IPS-18c (cell line): ENCODE results near the gene HSD17B3.
"Not testable (repeated sequence)": the region's sequence is repeated elsewhere in the genome, so short reads cannot be mapped to it uniquely, and the experiment has no call there.

Experiments used
- H3K4me3 ChIP-seq: 2 replicates; pipeline ENCODE4 v1.7.0; 2013; ENCODE audit warnings: low read depth, mild to moderate bottlenecking, low read length, moderate library complexity; ENCODE audit not compliant: insufficient read depth
- H3K9me3 ChIP-seq: one replicate; pipeline ENCODE4 v1.6.1; 2013; ENCODE audit warnings: mild to moderate bottlenecking, low read length, moderate library complexity; ENCODE audit not compliant: control insufficient read depth, insufficient read depth

Gene HSD17B3

DNA sequence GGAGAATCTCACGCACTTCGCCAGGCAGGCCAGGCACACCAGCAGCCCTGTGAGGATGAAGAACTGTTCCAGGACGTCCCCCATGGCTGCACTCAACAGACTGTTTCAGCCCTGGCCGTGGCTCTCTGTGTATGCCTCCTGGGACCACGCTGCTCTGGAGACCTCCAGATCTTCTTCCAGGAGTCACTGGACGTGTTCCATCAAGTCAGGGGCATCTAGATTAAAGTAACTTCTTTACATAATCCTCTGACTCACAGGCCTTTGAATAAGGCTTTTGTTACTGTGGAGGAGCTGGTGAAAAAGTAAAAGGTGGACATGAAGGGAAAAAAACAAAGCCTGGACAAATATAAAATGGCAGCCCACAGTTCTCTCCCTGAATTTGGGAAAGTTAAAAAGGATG is at the start of gene HSD17B3:
Gene HSD17B3 (minus strand): TSS at position 156 of the 400 bp plus-strand sequence. CDS start 72 bp downstream, at position 84.
- Histone ChIP-seq H3K9me3 (no peaks in the 10 kb centered on the region), H3K4me3 (no peak within 1 kb of the TSS)

DNA sequence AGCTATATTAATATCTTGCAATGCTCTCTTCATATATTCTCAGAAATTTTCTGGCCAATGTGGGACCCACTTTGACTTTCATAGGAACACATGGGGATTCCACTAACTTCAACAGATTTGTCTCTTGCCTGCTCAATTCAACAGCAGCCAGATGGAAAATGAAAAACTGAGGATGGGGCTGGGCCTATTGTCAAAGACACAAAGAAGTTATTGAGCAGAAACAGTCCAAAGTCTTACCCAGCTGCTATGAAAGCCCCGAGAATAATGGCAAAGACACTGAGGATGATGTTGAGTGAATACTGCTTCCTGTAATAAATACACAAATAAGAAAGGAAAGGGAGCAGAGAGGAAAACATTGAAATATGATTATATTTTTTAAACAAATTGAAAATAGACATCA is 48.9 kb upstream of the HSD17B3 start:
- no peak overlapping the region for H3K4me3 ChIP-seq

DNA sequence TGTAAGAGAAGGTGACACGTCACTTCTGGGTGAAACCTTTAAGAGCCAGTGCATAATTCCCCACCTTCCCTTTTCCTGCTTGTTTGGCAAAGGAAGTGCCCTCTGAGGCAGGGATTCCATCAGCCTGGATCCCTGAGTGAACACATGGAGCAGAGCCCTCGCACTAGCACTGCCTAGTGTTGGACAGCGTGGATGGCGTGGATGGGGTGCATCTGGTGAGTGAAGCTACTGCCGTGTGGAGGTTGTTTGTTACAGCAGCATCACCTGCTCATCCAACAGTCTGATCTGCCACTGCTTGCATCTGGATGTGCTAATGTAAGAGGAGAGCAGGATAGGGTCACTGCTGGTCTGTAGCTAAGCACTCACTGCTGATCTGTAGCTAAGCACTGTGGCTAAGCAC is 46.3 kb upstream of the HSD17B3 start:
- Histone ChIP-seq H3K4me3 (no peak overlapping the region; the same call in 1 of the 2 replicates), H3K9me3 (peaks cover 4% of the 10 kb centered on the region)

More for the DNA sequence above, 48.9 kb upstream of the HSD17B3 start:
- peaks cover 4% of the 10 kb centered on the region for H3K9me3 ChIP-seq

DNA sequence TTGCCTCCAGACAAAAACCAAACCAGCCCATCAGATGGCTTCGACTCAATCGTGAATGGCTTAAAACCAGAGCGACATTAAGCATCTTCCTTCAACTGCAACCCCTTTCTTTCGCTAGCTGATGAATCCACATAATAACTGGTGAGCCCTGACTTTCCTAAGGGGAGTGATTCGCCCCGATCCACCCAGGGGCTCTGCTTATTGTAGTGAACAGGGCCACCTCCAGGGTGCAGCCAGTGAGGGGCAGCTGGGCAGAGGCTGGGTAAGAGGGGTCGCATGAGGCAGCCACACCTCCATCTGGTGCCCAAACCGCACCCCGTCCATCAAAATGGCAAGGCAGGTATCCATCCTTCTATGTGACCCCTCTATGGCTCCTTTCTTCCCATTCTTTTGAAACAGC is 43.6 kb upstream of the HSD17B3 start:
- H3K4me3 ChIP-seq = no peak overlapping the region
- peaks cover 4% of the 10 kb centered on the region for H3K9me3 ChIP-seq

DNA sequence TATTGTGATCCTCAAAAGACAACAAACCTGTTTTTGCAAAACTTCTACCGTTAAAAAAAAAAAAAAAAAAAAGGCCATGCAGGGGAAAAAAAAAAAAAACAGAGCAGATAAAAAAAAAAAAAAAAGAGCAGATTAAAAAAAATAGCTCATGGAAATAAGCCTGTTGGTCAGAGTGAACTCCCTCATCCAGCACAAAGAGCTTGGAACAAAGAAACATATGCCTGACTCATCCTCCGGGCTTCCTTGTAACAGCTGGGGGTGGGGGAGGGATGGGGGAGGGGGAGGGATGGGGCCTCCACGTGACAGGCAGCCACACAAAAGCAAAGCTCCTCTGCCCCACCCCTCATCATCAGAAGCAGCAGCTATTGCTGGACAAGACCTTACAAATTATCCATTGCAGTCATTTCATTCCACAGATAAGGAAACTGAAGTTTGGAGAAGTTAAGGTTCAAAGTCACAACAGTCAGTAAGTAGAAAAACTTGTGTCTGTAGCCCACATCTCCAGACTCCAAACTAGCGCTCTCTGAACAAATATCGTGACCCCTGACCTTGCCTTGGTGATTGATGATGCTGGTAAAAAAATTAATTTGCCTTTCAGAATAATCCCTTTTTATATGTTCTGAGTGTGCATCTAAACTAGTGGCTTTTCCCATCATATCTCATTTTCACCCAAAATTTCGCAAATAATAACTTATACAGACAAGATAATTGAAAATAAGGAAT is 42.6 kb upstream of the HSD17B3 start:
- peaks cover 4% of the 10 kb centered on the region for H3K9me3 ChIP-seq
- no peak overlapping the region for H3K4me3 ChIP-seq

DNA sequence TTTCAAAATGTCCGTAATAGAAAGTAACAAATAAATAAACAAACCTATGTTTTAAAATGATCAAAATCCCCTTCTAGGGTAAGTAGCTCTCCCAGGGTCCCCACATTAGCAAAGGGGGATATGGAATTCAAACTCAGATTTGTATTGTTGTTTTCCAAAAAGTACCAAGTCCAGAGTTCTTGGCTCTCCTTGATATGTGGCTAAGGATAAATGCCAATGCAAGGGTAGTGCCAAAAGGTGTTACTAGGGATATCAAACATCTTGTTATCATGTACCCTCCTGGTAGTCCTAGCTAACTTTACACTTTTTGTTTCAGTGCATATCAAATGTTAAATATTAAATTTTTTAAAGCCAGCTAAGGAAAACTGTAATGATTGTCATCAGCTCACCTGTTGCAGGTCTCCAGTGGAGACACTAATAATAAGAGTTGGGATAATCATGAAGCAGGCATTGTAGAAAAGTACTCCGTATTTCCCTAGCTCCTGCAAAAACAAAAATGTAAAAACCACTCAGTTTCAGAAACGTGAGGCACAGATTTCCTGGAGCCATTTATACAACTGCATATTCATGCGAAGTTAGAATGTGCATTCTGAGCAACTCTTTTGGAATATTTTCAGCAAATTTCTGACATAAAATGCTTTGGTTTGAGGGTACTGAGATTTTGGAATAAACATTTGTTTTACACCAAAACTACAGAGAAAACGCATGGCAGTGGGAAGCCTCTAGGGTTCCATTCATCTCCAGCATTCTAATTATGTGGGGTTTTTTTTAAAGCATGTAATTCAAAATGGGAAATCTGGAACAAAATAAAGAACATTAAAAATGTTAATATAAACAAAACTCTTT is 41.8 kb upstream of the HSD17B3 start:
- H3K9me3 ChIP-seq = peaks cover 4% of the 10 kb centered on the region
- no peak overlapping the region for H3K4me3 ChIP-seq

DNA sequence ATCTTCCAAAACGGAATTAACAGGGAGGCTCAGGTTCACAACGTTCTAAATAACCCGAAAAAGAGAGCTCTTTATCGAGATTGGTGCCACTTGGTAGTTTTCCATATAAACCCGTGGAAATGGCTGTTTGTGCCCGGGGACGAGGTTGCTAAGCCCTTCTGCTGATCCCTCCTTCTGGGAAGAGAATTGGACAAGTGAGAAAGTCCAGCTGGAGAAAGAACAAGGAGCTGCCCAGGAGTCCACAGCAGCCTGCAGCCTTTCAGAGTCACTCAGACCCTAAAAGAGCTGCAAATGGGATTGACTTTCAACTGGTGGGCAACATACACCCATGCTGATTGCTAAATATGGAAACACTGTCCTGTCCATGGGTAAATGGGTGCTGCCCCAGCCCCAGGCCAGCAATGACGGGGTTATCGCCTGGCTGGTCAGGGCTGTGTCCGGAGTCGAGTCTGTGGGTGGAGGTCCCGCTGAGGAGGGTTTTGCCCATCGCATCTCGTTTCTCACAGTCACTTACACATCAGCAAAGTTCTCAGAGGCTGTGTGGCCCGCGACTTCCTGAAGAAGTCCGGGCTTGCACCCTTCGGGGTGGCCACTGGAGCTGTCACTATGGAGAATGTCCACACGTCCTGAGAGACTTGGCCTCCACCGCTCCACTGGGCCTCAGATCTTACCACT is 40.7 kb upstream of the HSD17B3 start:
- Histone ChIP-seq H3K9me3 (no peaks in the 10 kb centered on the region), H3K4me3 (no peak overlapping the region)

DNA sequence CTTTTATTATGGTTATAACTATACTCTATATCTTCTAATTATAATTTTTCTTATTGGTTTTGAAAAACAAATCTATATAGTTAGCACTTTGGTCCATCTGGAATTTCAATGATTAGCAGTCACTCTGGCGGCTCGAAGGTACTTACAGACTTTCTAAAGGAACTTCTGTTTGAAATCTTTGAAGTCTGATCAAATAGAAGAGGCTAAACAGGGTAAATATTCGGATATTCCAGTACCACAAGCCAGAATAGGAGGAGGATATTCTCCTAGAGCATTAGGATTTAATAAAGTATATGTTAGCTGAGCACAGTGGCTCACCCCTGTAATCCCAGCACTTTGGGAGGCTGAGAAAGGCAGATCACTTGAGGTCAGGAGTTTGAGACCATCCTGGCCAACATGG is 38.7 kb upstream of the HSD17B3 start:
- H3K9me3 ChIP-seq = no peaks in the 10 kb centered on the region

DNA sequence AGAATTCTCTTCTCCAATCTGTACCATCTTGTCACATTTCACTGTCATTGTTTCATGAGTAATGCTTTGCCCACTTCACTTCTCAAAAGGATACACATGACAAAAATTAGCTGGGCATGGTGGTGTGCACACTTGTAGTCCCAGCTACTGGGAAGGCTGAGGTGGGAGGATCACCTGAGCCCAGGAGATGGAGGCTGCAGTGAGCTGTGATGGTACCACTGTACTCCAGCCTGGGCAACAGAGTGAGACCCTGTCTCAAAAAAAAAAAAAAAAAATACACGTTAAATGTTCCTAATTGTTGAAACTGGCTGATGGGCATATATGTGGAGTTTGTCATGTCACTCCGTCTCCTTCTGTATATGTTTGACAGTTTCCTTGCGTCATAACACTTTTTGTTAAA is 36.3 kb upstream of the HSD17B3 start:
- no peak overlapping the region for H3K4me3 ChIP-seq
- H3K9me3 ChIP-seq = no peaks in the 10 kb centered on the region

More for the DNA sequence above, 38.7 kb upstream of the HSD17B3 start:
- no peak overlapping the region for H3K4me3 ChIP-seq

DNA sequence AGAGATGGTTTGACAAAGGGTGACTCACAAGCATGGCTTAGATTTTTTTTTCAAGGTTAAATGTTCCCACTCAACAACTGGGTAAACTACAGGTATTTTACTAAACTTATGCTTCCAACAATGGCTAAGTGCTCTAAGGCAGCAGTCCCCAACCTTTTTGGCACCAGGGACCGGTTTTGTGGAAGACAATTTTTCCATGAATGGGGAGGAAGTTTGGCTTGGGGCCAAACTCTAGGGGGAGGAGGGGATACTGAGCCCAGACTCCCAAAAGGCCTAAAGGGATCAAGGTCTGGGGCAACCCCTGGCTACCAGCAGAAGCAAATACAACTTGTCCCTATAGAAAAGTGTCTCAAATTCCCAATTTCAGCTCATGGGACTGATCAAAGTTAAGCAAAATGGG is 32.0 kb upstream of the HSD17B3 start:
- Histone ChIP-seq H3K4me3 (no peak overlapping the region), H3K9me3 (no peaks in the 10 kb centered on the region)

DNA sequence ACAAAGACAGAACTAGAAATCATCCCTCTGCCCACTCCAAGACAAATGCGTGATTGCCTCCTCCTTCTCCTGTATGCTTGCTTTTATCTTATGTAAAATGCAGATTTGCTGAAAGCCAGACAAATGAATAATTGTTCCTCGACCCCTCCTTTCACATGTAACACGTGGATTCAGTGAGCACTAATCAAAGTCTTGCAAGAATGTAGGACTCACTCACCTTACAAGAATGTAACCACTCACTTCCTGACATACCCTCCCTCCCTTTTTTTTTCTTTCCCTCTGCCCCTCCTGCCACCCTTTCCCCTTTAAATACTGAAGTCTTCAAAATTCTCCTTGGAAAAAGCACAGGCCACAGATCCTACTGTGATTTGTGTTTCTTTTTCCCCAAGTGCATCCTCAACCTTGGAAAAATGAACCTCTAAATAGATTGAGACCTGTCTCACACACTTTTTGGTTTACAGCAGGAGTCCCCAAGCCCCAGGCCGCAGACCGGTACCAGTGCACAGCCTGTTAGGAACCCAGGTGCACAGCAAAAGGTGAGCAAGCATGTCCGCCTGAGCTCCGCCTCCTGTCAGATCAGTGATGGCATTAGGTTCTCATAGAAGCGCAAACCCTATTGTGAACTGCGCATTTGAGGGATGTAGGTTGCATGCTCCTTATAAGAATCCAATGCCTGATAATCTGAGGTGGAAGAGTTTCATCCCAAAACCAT is 29.4 kb upstream of the HSD17B3 start:
- Histone ChIP-seq H3K4me3 (no peak overlapping the region), H3K9me3 (no peaks in the 10 kb centered on the region)

DNA sequence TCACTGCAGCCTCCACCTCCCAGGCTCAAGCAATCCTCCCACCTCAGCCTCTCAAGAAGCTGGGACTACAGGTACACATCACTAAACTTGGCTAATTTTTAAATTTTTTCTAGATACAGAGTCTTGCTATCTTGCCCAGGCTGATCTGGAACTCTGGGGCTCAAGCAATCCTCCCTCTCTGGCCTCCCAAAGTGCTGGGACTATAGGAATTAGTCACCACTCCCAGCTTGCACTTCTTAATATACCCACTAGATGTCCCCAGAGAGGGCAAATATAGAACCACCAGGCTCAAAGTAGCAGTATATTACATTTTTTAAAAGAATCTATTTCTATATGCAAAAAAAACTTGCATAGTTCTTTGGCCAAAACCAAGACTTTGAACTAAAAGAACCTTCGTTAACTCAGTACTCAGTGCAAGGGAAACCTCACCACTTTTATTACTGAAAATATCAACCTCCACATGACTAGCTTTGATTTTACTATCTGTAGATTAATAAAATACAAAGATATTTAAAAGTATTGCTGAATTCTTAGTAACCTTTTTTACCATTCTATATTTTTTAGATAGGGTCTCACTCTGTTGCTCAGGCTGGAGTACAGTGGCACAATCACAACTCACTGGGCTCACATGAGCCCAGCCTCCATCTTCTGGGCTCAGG is 25.8 kb upstream of the HSD17B3 start:
- H3K4me3 ChIP-seq = no peak overlapping the region
- peaks cover 2% of the 10 kb centered on the region for H3K9me3 ChIP-seq

DNA sequence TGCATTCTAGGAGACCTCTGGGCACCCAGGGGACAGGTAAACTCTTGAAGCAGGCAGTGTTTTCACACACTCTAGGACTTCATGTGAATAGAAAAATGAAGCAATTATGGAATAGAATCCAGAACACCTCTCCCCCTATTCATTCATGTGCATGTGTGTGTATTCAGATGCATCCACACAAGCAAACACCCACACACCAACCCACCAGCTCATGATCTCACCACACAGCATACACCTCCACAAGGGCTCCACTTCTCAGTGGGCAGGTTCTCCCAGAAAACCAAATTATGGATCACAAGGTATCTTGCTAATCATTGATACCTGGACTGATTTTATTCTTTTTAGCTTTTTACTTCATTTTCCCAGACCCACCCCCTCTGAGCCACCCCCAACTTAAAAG is 21.2 kb upstream of the HSD17B3 start:
- Histone ChIP-seq H3K4me3 (no peak overlapping the region), H3K9me3 (peaks cover 2% of the 10 kb centered on the region)

DNA sequence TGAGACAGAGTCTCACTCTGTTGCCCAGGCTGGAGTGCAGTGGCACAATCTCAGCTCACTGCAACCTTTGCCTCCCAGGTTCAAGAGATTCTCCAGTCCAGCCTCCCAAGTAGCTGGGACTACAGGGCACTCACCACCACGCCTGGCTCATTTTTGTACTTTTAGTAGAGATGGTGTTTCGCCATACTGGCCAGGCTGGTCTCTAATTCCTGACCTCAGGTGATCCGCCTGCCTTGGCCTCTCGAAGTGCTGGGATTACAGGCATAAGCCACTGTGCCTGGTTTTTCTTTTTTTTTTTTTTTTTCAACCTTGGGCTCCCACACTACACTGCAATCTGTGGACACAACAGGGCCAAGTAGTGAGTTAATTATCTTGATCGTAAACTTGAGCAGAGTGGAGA is 20.8 kb upstream of the HSD17B3 start:
- not testable (repeated sequence) for H3K4me3 ChIP-seq, H3K9me3 ChIP-seq

DNA sequence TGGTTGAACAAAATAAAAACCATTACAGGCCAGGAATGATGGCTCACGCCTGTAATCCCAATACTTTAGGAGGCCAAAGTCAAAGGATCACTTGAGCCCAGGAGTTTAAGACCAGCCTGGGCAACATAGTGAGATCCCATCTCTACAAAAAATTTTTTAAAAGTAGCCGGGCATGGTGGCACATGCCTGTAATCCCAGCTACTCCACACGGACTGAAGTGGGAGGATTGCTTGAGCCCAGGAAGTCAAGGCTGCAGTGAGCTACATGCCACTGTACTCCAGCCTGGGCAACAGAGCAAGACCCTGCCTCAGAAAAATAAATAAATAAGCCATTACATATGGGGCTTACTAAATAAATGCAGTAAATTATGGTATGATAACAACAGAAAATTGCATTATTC is 20.2 kb upstream of the HSD17B3 start:
- H3K4me3 ChIP-seq, H3K9me3 ChIP-seq: not testable (repeated sequence)

DNA sequence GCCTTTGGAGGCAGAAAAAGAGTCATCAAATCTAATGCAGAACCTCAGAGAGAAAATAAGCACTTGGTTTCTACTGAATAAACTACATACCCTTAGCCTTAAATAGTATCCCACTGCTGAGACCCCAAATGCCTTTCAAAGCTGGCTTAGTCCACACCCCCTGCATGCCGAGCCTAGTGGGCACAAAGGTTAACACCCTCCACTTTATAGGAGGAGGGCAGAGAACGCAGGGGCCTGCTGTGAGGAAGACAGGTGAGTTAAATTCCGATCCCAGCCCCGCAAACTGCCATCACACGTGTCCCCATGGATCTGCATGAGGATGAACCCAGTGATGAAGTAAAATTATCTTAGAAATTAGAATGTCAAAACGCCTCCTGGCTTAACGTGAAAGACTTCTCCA is 19.5 kb upstream of the HSD17B3 start:
- Histone ChIP-seq H3K9me3 (peaks cover 2% of the 10 kb centered on the region), H3K4me3 (no peak overlapping the region)

DNA sequence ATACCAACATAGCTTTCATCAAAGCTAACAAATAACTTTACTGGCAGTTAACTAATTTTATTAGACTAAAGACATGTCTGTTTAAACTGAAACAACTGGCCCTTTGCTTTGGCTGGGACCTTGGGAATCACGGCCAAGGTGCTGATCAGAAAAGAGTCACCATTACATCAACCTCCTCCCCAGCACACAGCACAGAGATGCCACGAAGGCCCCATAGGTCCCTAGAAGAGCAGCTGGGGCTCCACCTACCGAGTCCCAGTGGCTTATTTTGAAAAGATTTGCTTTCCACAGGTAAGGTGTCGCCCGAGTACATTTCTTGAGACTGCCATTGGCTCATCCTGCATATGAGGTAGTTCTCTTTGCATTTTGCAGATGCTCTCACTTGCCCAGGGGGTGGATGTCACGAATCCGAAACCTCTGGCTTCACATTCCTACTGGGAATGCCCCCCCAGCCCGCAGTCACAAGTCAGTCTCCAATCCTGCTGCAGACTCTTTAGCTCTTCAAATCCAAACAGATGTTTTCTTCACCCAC is 18.8 kb upstream of the HSD17B3 start:
- H3K9me3 ChIP-seq = peaks cover 2% of the 10 kb centered on the region
- no peak overlapping the region for H3K4me3 ChIP-seq
